GM19240 (cell line): ENCODE measurements around the gene IRF4.

Source experiments
- DNase-seq: peaks from one replicate; pipeline ENCODE4 v3.0.0; 2011; ENCODE audit warnings: low spot score; ENCODE audit not compliant: insufficient read length

The IRF4 gene

GRCh38 chr6:391559-392440 is at the start of gene IRF4:
Gene IRF4 (plus strand): TSS chr6:391752. CDS start chr6:393153, 1,401 bp downstream.
- DNase-seq: peak; percentile 56

DNA sequence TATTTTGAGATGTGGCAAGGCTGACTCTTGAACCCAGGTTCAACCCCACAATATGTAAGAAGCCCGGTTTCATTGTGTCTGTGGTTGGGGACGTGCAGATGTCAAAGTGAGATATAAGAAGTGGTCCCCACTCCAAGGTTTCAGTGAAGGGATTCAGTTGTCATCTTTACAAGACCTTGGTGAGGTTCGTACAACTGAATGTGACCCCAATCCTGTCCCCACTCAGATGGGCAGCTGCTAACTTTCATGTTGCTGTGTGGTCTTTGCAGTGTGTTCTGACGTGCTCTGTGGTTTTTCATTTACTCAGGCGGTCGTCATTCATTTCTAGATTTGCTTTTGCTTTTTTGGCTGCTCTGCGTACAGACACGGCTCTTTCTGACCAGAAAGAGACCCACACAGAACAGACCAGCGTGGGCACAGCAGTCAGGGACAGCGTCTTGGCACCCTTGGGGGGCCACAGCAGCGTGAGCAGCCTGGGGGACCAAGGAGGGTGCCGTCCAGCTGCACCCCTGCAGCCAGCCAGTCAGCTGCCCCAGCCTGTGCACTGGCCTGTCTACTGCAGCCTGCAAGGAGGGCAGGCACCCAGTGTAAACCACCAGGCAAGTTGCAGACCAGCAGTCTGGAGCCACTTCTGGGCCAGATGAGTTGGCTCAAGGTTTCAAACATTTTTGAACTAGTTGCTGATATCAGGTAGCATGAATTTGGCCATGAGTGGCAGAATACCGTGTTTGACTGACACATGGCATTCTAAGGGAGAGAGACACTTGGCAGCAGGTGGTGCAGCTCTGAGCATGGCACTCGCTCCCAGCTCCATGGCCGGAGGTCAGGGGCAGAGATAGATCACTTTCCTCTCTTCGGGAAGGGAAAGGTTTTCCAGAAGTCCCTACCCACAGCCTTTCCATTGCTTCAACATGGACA is 49.4 kb upstream of the IRF4 start:
- no peak for DNase-seq

GRCh38 chr6:342832-343179 is 48.7 kb upstream of the IRF4 start:
- no peak for DNase-seq

- DNase-seq: no peak
Measured at GRCh38 chr6:343226-343935, 48.2 kb upstream of the IRF4 start.

GRCh38 chr6:343960-344815 is 47.4 kb upstream of the IRF4 start:
- DNase-seq: no peak

DNA sequence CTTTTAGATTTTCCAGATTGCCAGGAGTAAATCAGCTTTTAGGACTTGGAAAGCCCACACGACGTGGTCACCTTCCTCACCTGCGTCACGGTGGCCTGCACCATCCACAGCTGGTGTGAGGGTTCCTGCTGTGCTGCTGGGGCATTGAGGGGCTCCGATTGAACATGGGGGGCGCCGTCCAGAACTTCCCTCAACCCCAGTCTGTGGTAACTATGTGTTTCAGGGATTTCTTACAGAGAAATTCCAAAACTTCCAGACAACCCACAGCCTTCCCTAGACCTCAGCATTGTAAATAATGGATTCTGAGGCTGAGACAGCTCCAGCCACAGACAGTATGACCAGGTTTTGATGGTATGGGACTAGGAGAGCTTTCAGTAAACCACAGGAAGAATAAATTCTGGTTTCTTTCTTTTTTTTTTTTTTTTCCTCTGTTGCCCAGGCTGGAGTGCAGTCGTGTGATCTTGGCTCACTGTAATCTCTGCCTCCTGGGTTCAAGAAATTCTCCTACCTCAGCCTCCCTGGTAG is 46.7 kb upstream of the IRF4 start:
- no peak for DNase-seq

DNA sequence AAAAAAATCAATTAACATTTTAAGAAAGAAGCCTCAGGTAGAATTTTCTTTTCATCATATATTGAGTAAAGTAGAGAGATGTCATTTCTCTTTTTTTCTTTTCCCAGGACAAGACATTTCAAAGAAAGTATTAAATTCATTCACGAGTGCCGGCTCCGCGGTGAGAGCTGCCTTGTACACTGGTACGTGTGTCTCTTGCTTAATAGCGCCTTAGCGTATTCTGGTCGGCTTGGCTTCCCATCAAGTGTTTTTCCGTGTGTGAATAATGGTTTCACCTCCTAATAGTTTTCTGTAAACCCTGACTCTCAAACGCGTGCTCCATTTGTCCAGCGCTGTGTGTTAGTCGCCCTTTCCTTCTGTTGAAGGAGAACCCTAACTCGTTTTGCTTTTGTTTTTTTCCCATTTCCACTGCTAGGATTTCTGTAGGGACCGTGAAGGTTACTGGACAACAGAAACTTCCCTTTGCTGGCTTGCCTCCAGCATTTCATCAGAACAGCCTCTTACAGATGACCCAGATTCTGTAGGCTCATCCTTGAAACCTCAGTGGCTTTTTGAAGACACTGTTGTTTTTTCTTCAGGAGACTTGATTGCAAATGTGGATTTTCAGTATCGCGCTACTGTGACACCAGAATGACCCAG is 45.7 kb upstream of the IRF4 start:
- no peak for DNase-seq

DNA sequence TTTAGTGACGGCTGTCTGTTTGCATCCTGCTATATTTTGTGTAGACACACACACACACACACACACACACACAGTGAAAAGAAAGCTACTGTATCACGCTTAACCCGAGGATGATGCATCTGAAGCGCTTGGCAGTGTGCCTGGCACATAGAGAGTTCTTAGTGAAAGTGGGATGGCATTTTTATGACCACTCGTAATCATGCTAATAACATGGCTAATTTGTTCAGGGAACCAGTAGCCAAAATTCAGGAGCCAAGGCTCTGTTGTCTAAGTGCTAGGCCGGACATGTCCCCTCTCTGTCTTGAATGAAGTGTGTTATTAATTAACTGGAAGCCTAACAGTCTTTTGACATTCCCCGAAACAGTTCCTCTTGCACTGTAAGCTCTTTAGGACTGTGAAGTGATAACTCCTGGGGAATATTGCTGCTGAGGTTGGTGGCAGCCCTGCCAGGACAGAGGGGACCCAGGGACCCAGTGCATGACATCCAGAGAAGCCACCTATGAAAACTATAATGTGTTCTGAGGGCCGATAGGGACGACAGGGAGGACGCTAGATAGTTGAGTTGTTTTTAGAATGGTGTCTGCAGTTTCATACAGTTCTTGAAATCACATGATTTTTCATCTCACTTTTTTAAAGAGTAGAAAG is 45.0 kb upstream of the IRF4 start:
- DNase-seq: no peak

DNA sequence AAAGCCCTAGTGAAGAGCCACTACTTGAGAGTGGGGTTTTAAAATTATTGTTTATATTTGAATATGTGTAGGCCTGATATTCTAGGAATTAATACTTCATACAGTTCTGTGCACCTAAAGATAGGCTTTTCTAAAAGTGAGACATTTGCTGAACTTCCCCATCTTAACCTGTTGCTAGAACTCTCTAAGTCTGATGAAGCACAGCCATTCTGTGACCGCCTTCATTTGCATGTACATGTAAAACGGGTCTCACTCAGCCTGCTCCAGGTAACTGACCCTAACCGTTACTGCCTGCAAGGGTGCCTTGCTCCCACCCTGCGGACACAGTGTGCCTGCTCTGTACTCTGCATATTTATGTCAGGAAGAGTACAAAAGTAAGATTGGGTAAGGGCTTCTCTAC is 44.3 kb upstream of the IRF4 start:
- DNase-seq: no peak

- DNase-seq: no peak
Measured at GRCh38 chr6:347951-348859, 43.3 kb upstream of the IRF4 start.

GRCh38 chr6:348860-349396 is 42.6 kb upstream of the IRF4 start:
- no peak for DNase-seq

DNA sequence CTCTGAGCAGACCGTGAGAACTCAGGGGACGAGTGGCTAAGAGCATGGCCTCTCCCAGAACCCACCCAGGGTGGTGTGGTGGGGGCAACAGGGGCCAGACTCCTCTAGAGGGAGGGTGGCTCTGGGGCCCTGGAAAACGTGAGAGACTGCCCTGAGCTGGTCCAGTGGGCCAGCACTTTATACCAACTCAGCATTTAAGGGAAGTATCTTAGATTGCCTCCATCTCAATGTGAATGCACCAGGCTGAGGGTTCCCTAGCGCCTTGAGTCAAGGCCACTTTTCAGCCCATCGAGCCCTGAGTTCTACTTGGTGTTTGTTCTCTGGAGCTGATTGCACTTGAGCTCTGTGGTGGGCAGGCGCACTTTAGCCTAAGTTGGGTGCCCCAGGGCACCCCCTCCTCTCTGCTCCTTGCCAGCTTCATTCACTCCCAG is 42.0 kb upstream of the IRF4 start:
- no peak for DNase-seq

- no peak for DNase-seq
Measured at GRCh38 chr6:350371-350770, 41.2 kb upstream of the IRF4 start.

DNA sequence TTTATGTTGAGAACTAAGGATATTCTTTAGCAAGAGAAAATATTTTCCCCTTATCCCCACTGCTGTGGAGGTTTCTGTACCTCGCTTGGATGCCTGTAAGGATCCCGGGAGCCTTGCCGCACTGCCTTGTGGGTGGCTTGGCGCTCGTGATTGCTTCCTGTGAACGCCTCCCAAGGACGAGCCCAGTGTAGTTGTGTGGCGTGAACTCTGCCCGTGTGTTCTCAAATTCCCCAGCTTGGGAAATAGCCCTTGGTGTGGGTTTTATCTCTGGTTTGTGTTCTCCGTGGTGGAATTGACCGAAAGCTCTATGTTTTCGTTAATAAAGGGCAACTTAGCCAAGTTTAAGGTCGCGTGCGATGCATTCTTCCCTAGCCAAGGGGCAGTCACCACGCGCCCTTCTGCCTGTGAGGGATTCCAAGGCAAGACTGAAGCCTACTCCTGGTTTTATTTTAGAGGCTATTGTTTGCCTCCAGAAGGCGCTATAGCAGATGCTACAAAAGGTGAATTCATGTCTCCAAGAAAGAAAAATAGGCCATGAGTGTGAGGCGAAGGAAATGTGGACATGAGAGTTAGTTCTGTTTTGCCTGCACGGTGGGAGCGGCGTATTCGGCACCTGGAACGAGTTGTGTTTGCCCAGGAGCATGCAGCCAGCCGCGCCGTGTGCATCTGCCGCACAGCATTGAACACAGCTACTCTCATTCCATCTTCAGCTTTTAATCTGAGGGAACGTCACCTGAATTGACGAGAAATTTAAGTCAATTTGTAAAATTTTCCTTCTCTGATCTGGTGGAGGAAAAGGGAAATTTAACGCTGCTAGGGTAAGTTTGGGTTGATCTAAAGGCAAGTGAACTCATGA is 40.3 kb upstream of the IRF4 start:
- no peak for DNase-seq

GRCh38 chr6:351867-352289 is 39.7 kb upstream of the IRF4 start:
- DNase-seq: no peak

GRCh38 chr6:352474-352873 is 39.1 kb upstream of the IRF4 start:
- no peak for DNase-seq

DNA sequence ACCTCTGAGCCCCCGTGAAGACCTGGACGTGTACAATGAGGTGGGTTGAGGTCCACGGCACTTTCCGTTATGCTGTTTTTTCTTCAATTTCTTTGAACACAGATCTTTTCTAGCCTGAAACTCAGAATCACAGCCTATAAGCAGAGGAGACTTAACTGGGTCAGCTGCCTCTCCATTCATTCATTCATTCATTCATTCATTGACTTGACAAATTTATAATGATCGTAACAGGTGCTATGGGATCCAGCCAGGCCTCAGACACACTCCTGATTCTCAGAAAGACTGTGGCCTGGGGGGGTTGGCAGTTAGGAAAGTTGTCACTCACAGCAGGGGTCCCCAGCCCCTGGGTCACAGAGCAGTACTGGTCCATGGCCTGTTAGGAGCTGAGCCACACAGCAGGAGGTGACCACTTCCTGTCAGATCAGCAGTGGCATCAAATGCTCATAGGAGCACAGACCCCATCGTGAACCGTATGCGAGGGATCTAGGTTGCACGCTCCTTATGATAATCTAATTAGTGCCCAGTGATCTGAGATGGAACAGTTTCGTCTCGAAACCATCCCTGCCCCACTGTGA is 38.6 kb upstream of the IRF4 start:
- no peak for DNase-seq
